OCI-LY7 (cell line): ENCODE data around the gene ZFHX2. TPM values are rescaled to one million over a fixed set of nuclear protein-coding genes. Genes with fewer than 3 reads are reported as not detected.

ENCODE experiments used
- Bru-seq: library from RNA; stranded (reverse); fragments of 400-500 nt; gene quantifications from one replicate; lab custom pipeline; 2021; lab: Mats Ljungman, UMichigan
- BruChase-seq, 2 experiments: library from RNA; stranded (reverse); fragments of 400-500 nt; gene quantifications; one replicate each; lab custom pipeline; 2021; lab: Mats Ljungman, UMichigan
- BruUV-seq: library from RNA; stranded (reverse); fragments of 400-500 nt; replicated peaks from 2 replicates; lab custom pipeline; 2021; lab: Mats Ljungman, UMichigan
- CTCF ChIA-PET: fragments of 300-600 bp; sonication (Branson Sonifier 250); formaldehyde crosslinking; loops from one replicate; lab custom pipeline; 2022; ENCODE audit warnings: antibody characterized with exemption; ENCODE audit not compliant: unreplicated experiment; lab: Charles Lee
- POLR2A ChIA-PET: fragments of 300-600 bp; sonication (Branson Sonifier 250); formaldehyde crosslinking; loops from one replicate; lab custom pipeline; 2022; ENCODE audit warnings: antibody characterized with exemption; lab: Charles Lee
- DNase-seq: peaks from one replicate; pipeline ENCODE4 v3.0.0-alpha.2; 2015; ENCODE audit warnings: low spot score
- H2AFZ ChIP-seq: fragments of 200-600 bp; sonication (generic), shearing (Covaris generic); 2 replicates; pipeline ENCODE4 v1.6.1; 2014; ENCODE audit warnings: mild to moderate bottlenecking, antibody characterized with exemption, low read length, moderate library complexity
- H3K27ac ChIP-seq: fragments of 200-600 bp; sonication (generic); 2 replicates; pipeline ENCODE4 v1.5.1; 2014; ENCODE audit warnings: mixed run types, low read depth, mild to moderate bottlenecking, moderate library complexity, low read length, inconsistent platforms; ENCODE audit not compliant: poor library complexity, severe bottlenecking
- H3K36me3 ChIP-seq: fragments of 200-600 bp; sonication (generic); 2 replicates; pipeline ENCODE4 v1.6.1; 2014; ENCODE audit warnings: mild to moderate bottlenecking, antibody characterized with exemption, low read length, moderate library complexity, mixed read lengths; ENCODE audit not compliant: insufficient read depth
- H3K4me1 ChIP-seq: fragments of 200-600 bp; sonication (generic); 2 replicates; pipeline ENCODE4 v1.5.1; 2014; ENCODE audit warnings: mild to moderate bottlenecking, low read length; ENCODE audit not compliant: insufficient read depth, poor library complexity, severe bottlenecking
- H3K4me2 ChIP-seq: fragments of 200-600 bp; sonication (generic); 2 replicates; pipeline ENCODE4 v1.6.1; 2014; ENCODE audit warnings: mild to moderate bottlenecking, low read length
- H3K4me3 ChIP-seq: fragments of 200-600 bp; sonication (generic); 2 replicates; pipeline ENCODE4 v1.5.1; 2014; ENCODE audit warnings: mild to moderate bottlenecking, low read depth, low read length; ENCODE audit not compliant: poor library complexity, severe bottlenecking
- H3K79me2 ChIP-seq: fragments of 200-600 bp; sonication (generic); 2 replicates; pipeline ENCODE4 v1.6.1; 2016; ENCODE audit warnings: low read depth, mild to moderate bottlenecking, low read length, moderate library complexity, mixed read lengths; ENCODE audit not compliant: insufficient read depth
- H3K9me2 ChIP-seq: fragments of 200-600 bp; sonication (generic); 2 replicates; pipeline ENCODE4 v1.6.1; 2016; ENCODE audit warnings: mild to moderate bottlenecking, low read length, mixed read lengths; ENCODE audit not compliant: insufficient read depth
- H3K9me3 ChIP-seq: fragments of 200-600 bp; sonication (generic); 2 replicates; pipeline ENCODE4 v1.6.1; 2014; ENCODE audit warnings: mild to moderate bottlenecking, mixed run types, low read length, mixed read lengths
- H4K20me1 ChIP-seq: fragments of 200-600 bp; sonication (generic); 2 replicates; pipeline ENCODE4 v1.6.1; 2014; ENCODE audit warnings: mild to moderate bottlenecking, antibody characterized with exemption, low read length, moderate library complexity, mixed read lengths; ENCODE audit not compliant: insufficient read depth
- CTCF ChIP-seq: fragments of 200-600 bp; sonication (generic); conservative IDR thresholded peaks from 2 replicates; pipeline ENCODE4 v1.5.1; 2014; ENCODE audit warnings: mild to moderate bottlenecking, antibody characterized with exemption, low read length, moderate library complexity, mixed read lengths
- EZH2phosphoT487 ChIP-seq: fragments of 200-600 bp; sonication (generic); IDR thresholded peaks from 2 replicates; pipeline ENCODE4 v1.6.1; 2018; ENCODE audit warnings: low read depth, borderline replicate concordance, mild to moderate bottlenecking, mixed run types, antibody characterized with exemption, low read length, moderate library complexity, mixed read lengths
- intact Hi-C: fragments of 100-400 bp; cut with micrococcal nuclease; formaldehyde crosslinking; loops from one replicate; pipeline ENCODE4 v1.10.0; 2022; ENCODE audit not compliant: unreplicated experiment
- long read RNA-seq: library from polyadenylated mRNA; stranded (forward); transcript quantifications from one replicate; pipeline ENCODE4 v2.0.0, GENCODE V29; 2022
- total RNA-seq, 2 experiments: library from RNA; depleted of rRNA in 1 of 2; stranded (reverse); fragments of >200 nt in 1 of 2; shearing (Covaris generic) in 1 of 2; gene quantifications; 2 replicates each; pipeline ENCODE4 v1.2.3, GENCODE V29; 2014 to 2022

The ZFHX2 gene
- total RNA-seq (2014; rRNA removed; shearing (Covaris generic)) (0.60 and 0.62 TPM in 2 replicates), total RNA-seq (2022) (1.2 and 1.8 TPM in 2 replicates), Bru-seq, nascent RNA (percentile 30 among the genes with signal in this experiment), BruChase-seq, experiment 1, labeled RNA remaining after a 6-hour chase (percentile 42 among the genes with signal in this experiment), BruChase-seq, experiment 2, labeled RNA remaining after a 2-hour chase (percentile 38 among the genes with signal in this experiment)
- long read RNA-seq, result 0 reads

GRCh38 chr14:23551266-23552028 lies at the start of gene ZFHX2:
Gene ZFHX2 (minus strand): TSS chr14:23551765. CDS start chr14:23535325, 16,440 bp downstream.
- H3K9me2 ChIP-seq, result no peaks in the 10 kb centered on the region
- H3K36me3 ChIP-seq, result no peaks in the 10 kb centered on the region
- H2AFZ ChIP-seq, result peak within 1 kb of the TSS; percentile 89
- ChIA-PET POLR2A (no interaction called here), CTCF (interaction anchor here (0.6 kb wide), 1 partner anchor 195 kb away, joined by 3 read pairs; no protein-coding TSS in a partner anchor)
- peak; percentile 71 for DNase-seq
- peak within 1 kb of the TSS; percentile 99 for H3K4me2 ChIP-seq
- no peaks in the 10 kb centered on the region; the same call in 1 of the 2 replicates for H4K20me1 ChIP-seq
- TF ChIP-seq CTCF, result no peak
- TF ChIP-seq EZH2phosphoT487, result no peak
- H3K27ac ChIP-seq, result no peak within 1 kb of the TSS
- H3K9me3 ChIP-seq, result no peaks in the 10 kb centered on the region
- BruUV-seq, result no TSS peak
- intact Hi-C loops, result loop anchor here (10.0 kb wide), 1 partner anchor 893 kb away; the partner anchor contains the start of gene SDR39U1
- peaks cover 3% of the 10 kb centered on the region; the same call in 1 of the 2 replicates for H3K79me2 ChIP-seq
- peaks cover 21% of the 10 kb centered on the region for H3K4me1 ChIP-seq
- peak within 1 kb of the TSS; percentile 80 for H3K4me3 ChIP-seq

GRCh38 chr14:23600806-23601205 lies 49.2 kb upstream of the ZFHX2 start:
- Histone ChIP-seq H3K36me3 (no peaks in the 10 kb centered on the region), H3K4me2 (no peak overlapping the region), H4K20me1 (no peaks in the 10 kb centered on the region), H3K27ac (no peak overlapping the region), H3K9me2 (no peaks in the 10 kb centered on the region), H2AFZ (no peak overlapping the region), H3K4me1 (no peaks in the 10 kb centered on the region), H3K79me2 (no peaks in the 10 kb centered on the region), H3K4me3 (no peak overlapping the region), H3K9me3 (no peaks in the 10 kb centered on the region)
- TF ChIP-seq CTCF, result no peak
- no TSS peak for BruUV-seq
- CTCF ChIA-PET, result no interaction called here
- POLR2A ChIA-PET, result no interaction called here
- intact Hi-C loops, result no loop called here
- DNase-seq, result no peak
